NCI-H2171 treated with DMSO at 0.1 percent for 48 hours (cell line): ENCODE results near the gene HNRNPA2B1.

Source experiments
- DNase-seq: peaks from one replicate; lab custom pipeline; 2025; lab: John Stamatoyannopoulos, UW

The HNRNPA2B1 gene

GRCh38 chr7:26200444-26201246, at the start of gene HNRNPA2B1:
Gene HNRNPA2B1, minus strand, starts transcription at chr7:26200746. Its CDS starts 169 bp downstream, at chr7:26200577.
- peak; percentile 97 for DNase-seq

DNA sequence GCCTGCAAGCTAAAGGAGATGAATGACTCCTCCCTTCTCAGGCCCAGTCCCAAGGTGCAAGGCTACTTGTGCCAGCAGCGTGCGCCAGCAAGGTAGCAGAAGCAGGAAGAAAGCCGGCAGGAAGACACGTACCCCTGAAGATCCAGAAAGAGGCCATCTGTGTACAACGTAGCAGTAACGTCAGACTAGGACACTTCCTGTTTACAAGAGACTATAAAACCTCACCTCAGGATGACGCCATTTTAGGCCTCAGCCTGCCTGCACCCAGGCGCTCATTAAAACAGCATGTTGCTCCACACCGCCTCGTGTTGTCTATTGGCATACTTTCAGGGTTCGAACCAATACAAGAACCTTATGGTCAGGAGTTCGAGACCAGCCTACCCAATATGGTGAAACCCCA, 49.7 kb upstream of the HNRNPA2B1 start:
- no peak for DNase-seq

DNA sequence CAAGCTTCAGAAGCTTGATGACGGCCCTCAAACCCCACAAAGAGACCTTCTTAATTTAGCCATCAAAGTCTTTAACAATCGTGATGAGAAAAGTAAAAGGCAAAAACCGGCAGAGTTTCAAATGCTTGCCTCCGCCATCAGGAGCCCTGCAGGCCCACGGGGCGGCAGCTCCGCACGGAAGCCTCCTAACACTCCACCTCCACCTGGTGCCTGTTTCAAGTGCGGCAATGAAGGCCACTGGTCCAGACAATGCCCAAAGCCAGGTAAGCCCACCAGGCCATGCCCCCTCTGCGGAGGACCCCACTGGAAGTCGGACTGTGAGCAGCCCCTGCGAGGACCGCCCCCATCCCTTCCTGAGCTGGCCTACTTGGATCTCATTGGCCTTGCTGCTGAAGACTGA, 44.6 kb upstream of the HNRNPA2B1 start:
- DNase-seq, result no peak

DNA sequence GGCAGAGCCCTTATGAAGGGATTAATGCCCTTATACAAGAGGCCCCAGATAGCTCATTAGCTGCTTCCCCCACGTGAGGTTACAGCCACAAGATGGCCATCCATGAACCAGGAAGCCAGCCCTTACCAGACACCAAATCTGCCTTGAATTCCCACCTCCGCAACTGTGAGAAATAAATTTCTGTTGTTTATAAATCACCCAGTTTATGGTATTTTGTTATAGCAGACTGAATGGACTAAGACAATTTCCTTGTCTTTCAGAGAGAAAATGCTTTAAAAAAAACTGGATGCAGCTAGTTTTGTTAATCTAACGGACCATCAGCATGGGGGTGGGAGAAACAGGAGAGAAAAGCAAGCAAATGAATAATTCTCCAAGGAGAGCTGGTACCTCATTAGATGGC, 37.5 kb upstream of the HNRNPA2B1 start:
- no peak for DNase-seq

GRCh38 chr7:26237035-26237807, 36.7 kb upstream of the HNRNPA2B1 start:
- DNase-seq, result no peak

DNA sequence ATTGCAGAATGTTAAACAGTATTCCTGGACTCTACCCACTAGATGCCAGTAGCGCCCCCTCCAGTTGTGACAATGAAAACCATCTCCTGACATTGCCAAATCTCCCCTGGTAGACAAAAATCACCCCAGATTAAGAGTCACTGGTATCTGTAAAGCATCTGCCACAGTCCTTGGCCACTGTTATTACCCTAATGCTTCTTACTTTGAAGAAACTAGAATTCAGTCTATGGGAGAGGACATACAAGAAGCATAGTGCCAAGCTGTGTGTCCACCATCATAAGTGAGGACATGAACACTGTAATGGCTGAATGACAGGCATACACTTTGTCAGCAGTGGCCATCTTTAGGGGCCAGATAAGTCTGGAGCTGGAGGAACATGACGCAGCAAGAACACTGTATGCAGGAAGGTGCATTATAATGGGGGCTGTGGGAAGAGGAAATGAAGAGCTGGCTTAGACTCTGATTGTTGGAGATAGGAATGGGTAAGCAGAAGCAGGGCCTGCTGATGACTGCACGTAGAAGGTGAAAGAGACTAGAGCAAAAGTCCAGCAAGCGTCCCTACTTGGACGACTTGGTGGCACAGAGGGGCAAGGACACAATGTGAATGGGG, 33.5 kb upstream of the HNRNPA2B1 start:
- no peak for DNase-seq

DNA sequence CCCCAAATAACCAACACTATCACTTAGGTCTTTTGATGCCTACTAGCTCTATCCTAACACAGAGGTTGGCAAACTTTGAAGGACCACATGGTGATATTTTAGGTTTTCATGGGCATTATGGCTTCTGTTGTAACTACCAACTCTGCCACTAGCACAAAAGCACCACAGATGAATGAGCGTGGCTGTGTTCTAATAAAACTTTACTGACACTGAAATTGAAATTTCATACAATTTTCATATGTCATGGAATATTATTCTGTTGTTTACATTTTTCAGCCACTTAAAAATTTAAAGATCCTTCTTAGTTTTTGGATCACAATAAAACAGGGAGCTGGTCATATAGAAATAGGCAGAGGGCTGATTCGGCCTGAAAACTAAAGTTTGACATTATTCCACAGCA, 27.4 kb upstream of the HNRNPA2B1 start:
- DNase-seq, result no peak

- no peak for DNase-seq
Measured at GRCh38 chr7:26224359-26224758, 23.8 kb upstream of the HNRNPA2B1 start.

- no peak for DNase-seq
Measured at GRCh38 chr7:26216049-26216448, 15.5 kb upstream of the HNRNPA2B1 start.

DNA sequence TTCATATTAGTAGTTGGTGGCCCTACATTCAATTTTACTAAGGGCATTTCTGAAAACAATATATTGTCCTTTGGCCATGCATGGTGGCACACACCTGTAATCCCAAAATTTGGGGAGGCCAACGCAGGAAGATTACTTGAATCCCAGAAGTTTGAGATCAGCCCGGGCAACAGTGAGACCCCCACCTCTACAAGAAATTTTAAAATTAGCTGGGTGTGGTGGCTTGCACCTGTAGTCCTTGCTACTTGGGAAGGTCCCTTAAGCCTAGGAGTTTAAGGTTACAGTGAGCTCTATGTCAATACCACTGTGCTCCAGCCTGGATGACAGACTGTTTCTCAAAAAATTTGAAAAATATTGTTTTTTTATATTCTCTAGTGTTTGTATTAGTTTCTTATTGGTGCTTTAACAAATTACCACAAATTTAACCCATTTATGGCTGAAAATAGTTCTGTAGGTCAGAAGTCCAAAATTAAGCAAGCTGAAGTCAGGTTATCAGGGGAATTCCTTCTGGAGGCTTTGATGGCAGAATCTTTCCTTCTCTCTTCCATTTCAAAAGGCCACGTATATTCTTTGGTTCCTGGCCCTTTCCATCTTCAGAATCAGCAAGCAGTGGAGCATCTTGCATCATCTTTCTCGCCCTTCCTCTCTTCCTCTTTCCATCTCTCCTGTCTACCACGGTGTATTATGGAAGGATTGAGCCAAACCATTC, 13.4 kb upstream of the HNRNPA2B1 start:
- DNase-seq, result no peak

DNA sequence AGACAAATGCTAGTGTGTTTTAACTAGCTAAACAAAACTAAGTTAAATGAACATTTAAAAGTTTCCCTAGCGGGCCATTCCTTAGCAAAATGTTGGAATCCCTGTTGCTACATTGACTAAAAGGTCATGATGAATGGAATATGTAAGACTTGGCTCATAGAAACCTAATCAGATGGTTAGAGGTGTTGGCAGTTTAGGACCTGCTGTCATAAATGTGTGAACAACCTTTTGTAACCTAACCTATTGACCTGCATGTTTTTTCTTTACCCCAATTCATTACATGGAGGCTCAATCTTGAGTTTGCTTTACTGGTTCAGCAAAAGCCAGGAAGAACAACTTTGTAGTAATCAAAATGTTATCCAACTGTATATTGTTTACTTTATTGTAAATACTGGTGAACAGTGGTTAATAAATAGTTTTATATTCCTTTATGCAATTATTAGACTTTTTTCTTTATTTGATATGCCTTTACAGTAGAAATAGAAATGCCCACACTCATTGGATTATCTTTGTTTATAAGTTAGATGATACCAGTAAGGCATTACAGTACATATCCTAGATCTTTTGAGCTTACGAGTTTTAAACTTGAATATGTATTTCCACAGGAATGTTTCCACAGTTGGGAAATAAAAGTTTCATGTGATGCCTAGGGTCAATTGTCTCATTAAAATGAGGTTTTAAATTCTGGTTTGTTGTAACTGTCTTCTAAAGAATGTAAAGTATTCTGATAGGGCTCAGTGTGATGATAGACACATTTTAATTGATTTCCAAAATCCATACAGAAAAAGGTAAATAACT, 12.6 kb upstream of the HNRNPA2B1 start:
- no peak for DNase-seq

DNA sequence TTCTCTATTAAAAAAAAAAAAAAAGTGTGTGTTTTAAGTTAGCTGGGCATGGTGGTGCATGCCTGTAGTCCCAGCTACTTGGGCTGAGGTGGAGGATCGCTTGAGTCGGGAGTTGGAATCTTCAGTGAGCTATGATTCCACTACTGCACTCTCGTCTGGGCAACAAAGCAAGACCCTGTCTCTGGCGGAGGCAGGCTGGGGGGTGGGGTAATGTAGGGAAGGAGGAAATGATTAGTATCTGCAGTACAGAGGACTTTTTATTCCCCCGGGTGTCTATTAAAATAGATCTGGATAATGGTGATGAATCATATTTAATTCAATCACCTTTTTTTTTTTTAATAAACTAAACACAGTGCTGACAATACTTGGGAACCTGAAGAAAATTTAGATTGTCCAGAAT, 7.5 kb upstream of the HNRNPA2B1 start:
- no peak for DNase-seq

- DNase-seq, result no peak
Measured at GRCh38 chr7:26203016-26203415, 2.5 kb upstream of the HNRNPA2B1 start.

- DNase-seq, result no peak
Measured at GRCh38 chr7:26202019-26202990, 1.8 kb upstream of the HNRNPA2B1 start.

GRCh38 chr7:26201247-26202018, 887 bp upstream of the HNRNPA2B1 start, which contains the start of gene CBX3:
Gene CBX3, plus strand, starts transcription at chr7:26201745. Its CDS starts 1,254 bp downstream, at chr7:26202999.
- peak; percentile 93 for DNase-seq

DNA sequence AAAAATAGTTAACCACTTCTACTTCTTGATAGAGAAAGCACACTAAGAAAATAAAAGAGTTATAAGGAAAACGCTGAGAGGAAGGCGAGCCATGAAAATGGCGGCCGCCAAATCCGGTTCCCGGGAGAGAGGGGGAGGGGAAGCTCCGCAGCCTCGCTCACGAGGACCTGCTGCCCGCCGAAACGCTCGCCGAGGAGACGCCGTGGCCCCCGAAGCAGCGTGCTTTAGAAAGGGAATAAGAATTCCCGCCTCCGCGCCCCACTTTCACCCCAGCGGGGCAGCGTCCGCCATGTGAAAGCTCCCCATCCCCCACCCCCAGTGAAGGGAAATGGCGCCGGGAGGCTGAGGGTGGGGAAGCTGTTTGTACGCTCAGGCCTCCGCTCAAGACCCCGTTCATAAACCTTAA, 505 bp downstream of the HNRNPA2B1 start:
- DNase-seq, result peak; percentile 75

DNA sequence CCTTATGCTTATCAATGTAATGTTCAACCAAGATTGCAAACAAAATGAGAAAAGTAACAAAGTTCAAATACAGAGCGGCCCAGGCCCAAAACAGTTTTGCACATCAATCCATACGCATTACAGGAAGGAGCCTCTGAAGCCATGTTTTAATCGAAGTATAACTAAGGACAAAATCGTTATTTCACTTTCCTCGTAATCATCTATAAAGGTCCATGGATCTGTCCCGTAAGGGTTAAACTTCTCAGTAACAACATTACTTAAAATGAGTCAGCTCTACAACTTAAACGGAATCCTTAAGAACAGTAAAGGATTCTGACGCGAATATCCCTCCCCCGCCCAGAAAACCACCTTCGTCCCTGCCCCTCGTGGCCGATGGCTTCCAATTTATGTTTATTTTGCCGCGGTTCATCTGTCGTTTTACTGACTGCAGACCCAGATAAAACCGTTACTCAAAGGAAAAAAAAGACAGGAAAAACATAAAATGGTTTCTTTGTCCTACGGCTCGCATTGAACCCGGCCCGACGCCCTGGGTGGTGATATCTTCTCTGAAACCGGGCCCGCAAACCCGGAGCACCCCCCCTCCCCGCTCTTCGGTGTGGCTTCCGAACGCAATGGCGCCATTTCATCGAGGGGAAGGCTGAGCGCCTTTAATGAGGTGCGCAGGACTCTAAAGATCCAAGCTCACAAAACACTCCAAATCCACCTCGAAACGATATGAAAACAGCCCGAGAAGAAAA, 1.1 kb downstream of the HNRNPA2B1 start:
- peak; percentile 75 for DNase-seq

DNA sequence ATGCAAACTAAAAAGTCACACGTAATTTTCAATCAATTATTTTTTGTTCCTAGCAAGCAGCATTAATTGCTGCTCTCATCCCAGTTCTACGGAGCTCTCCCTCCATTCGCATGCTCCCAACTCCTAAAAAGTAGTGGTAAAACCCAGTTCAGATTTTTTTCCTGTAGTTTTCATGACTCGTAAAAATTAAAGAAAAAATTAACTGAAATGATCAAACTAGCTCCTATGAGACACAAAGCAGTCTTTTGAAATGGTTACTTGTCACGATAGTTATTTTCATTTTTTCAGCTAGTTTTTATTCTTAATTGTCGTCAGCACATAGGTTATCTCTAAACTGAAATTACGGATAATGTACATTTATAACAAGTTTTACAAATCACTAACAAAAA, 1.8 kb downstream of the HNRNPA2B1 start:
- DNase-seq, result no peak
